Measurements from ENCODE around the gene SPDYE4.

SPDYE4 gene

GRCh38 chr17:8736362-8736761 is 22.0 kb downstream of the SPDYE4 start:
- TF ChIP-seq, protein P1, sequence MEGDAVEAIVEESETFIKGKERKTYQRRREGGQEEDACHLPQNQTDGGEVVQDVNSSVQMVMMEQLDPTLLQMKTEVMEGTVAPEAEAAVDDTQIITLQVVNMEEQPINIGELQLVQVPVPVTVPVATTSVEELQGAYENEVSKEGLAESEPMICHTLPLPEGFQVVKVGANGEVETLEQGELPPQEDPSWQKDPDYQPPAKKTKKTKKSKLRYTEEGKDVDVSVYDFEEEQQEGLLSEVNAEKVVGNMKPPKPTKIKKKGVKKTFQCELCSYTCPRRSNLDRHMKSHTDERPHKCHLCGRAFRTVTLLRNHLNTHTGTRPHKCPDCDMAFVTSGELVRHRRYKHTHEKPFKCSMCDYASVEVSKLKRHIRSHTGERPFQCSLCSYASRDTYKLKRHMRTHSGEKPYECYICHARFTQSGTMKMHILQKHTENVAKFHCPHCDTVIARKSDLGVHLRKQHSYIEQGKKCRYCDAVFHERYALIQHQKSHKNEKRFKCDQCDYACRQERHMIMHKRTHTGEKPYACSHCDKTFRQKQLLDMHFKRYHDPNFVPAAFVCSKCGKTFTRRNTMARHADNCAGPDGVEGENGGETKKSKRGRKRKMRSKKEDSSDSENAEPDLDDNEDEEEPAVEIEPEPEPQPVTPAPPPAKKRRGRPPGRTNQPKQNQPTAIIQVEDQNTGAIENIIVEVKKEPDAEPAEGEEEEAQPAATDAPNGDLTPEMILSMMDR (IDR thresholded peaks at IDR 0.05): no peak
- no peak overlapping the region for H3K4me3 ChIP-seq (ENCODE audit: low read depth in 1 of 2, low read length in 1 of 2)
- no peaks in the 10 kb centered on the region for H3K36me3 ChIP-seq
- peaks cover 0 to 3% of the 10 kb centered on the region in 2 experiments for H3K4me1 ChIP-seq (ENCODE audit: control insufficient read depth in 1 of 2, insufficient read depth in 1 of 2, low read depth in 1 of 2, low read length in 1 of 2)
- H3K27me3 ChIP-seq: peaks cover 31% of the 10 kb centered on the region
- H3K27ac ChIP-seq: no peak overlapping the region
- no peaks in the 10 kb centered on the region for H3K9me3 ChIP-seq

DNA sequence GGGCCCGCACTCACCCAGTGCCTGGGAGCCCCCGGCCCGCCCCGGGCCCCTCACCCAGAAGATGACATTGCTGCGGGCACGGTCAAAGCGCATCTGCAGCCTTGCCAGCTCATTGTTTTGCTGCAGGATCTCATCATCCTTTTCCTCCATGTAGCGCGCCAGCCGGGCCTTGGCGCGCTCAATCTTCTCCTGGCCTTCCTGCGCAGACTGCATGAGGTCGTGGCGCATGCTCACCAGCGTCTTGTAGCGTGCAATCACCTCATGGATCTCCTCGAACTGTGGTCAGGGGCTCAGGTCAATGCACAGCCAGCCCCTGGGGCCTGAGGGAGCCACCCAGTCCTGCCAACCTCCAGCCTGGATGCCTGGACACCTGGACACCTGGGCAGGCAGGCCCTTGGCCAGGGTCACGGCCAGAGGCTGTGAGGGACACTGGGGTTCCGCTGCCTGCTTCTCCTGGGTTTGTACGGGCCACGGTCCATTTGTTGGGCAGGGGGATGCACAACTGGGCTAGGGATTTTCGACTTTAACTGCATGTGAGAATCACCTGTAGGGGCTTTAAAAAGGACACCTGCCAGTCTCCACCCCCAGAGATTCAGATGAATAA is 22.9 kb downstream of the SPDYE4 start:
- Histone ChIP-seq H3K4me3 (ENCODE audit: low read depth in 1 of 2, low read length in 1 of 2) (no peak overlapping the region), H3K27ac (no peak overlapping the region), H3K9me3 (no peaks in the 10 kb centered on the region), H3K27me3 (peaks cover 22% of the 10 kb centered on the region), H3K36me3 (no peaks in the 10 kb centered on the region), H3K4me1 (ENCODE audit: control insufficient read depth in 1 of 2, insufficient read depth in 1 of 2, low read depth in 1 of 2, low read length in 1 of 2) (no peaks in the 10 kb centered on the region)
- TF ChIP-seq, protein P1 (IDR thresholded peaks at IDR 0.05): no peak

GRCh38 chr17:8734876-8735275 is 23.5 kb downstream of the SPDYE4 start:
- H3K4me3 ChIP-seq (ENCODE audit: low read depth in 1 of 2, low read length in 1 of 2): no peak overlapping the region
- H3K27ac ChIP-seq: no peak overlapping the region
- peaks cover 16% of the 10 kb centered on the region for H3K27me3 ChIP-seq
- H3K9me3 ChIP-seq: no peaks in the 10 kb centered on the region
- H3K36me3 ChIP-seq: no peaks in the 10 kb centered on the region
- H3K4me1 ChIP-seq (ENCODE audit: control insufficient read depth in 1 of 2, insufficient read depth in 1 of 2, low read depth in 1 of 2, low read length in 1 of 2): no peaks in the 10 kb centered on the region
- TF ChIP-seq, protein P1 (IDR thresholded peaks at IDR 0.05): no peak

DNA sequence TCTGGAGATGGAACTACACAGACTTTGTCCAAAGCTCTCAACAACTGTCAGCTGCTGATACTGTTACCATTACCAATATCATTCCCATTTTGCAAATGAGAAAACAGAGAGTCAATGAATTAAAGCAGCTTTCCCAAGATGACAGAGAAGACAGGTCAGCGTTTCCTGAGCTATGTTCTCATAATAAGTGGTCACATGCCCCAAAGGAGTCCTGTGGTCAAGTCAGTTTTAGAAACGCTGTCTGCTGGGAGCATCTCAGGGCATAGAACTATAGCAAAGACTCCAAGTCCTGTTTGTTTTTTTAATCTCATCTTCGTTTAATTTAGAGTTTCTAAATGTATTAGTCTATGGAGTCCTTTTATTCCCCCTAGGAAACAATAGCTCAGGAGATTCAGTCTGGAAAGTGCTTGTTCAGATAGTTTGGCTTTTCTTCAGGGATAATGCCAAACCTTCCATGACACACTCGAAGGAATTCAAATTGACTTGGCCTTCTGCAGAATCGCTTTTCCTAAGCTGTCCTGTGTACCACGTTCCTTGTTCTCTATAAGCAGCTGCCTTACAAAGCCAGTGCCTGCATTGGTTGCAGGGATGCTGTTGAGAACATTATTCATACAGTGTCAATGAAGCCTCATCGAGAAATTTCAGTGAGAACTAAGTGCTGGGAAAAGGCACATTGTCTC is 25.8 kb downstream of the SPDYE4 start:
- Histone ChIP-seq H3K4me3 (ENCODE audit: low read depth in 1 of 2, low read length in 1 of 2) (no peak overlapping the region), H3K36me3 (no peaks in the 10 kb centered on the region), H3K4me1 (ENCODE audit: control insufficient read depth in 1 of 2, insufficient read depth in 1 of 2, low read depth in 1 of 2, low read length in 1 of 2) (no peaks in the 10 kb centered on the region), H3K9me3 (no peaks in the 10 kb centered on the region), H3K27me3 (peaks cover under 1% of the 10 kb centered on the region), H3K27ac (no peak overlapping the region)
- TF ChIP-seq, protein P1 (IDR thresholded peaks at IDR 0.05): no peak

DNA sequence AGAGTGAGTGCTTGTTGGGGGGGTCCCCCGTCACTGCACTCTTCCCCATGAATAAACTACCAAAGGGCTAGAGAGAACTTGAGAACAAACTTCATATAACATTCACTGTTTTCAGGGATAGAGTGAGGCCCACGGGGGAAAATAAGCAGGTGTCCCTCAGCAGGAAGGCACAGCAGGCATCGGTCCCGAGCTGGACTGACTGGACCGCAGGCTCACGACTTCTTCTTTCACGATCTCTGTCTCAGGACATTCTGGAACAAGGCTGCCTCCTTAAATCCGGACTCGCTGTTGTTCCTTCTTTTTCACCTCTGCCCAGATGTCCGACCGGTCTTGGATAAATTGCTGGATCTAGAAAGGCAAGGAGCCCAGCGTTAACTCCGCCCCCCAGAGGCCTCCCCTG is 28.5 kb downstream of the SPDYE4 start:
- Histone ChIP-seq H3K27me3 (peaks cover 15% of the 10 kb centered on the region), H3K36me3 (no peaks in the 10 kb centered on the region), H3K9me3 (no peaks in the 10 kb centered on the region), H3K4me3 (ENCODE audit: low read depth in 1 of 2, low read length in 1 of 2) (no peak overlapping the region), H3K4me1 (ENCODE audit: control insufficient read depth in 1 of 2, insufficient read depth in 1 of 2, low read depth in 1 of 2, low read length in 1 of 2) (no peaks in the 10 kb centered on the region), H3K27ac (no peak overlapping the region)
- TF ChIP-seq, protein P1 (IDR thresholded peaks at IDR 0.05): no peak

Measured in neutrophil (primary cell).